Measurements from ENCODE around the gene SLC35E4. TPM values are rescaled to one million over a fixed set of nuclear protein-coding genes. Genes with fewer than 3 reads are reported as not detected.

Gene SLC35E4
- total and polyA plus RNA-seq, 2 experiments from 2014 or later: 2.6 to 11.3 TPM

GRCh38 chr22:30643055-30643875, 7.7 kb downstream of the SLC35E4 start:
- H3K4me1 Mint-ChIP-seq: peaks cover 9% of the 10 kb centered on the region
- no peaks in the 10 kb centered on the region for H3K27me3 ChIP-seq (ENCODE audit: insufficient read depth)
- H3K4me3 ChIP-seq: no peak overlapping the region
- H3K4me2 ChIP-seq: no peak overlapping the region
- peaks cover 14% of the 10 kb centered on the region for H3K36me3 Mint-ChIP-seq (ENCODE audit: low read depth)
- DNase-seq (ENCODE audit: low spot score) (no peak), ATAC-seq (peak; percentile 34; the same call in 2 of the 3 replicates)
- H3K9me2 ChIP-seq (ENCODE audit: insufficient read depth): no peaks in the 10 kb centered on the region
- H3K9me3 Mint-ChIP-seq: peaks cover 6% of the 10 kb centered on the region; the same call in 2 of the 3 replicates
- no peaks in the 10 kb centered on the region for H4K20me1 ChIP-seq (replicated peaks; ENCODE audit: insufficient read depth)
- TF ChIP-seq ETS1 (IDR thresholded peaks at IDR 0.05): no peak
- H3K27ac Mint-ChIP-seq: no peak overlapping the region
- no peak overlapping the region for H3K27ac ChIP-seq (ENCODE audit: low read depth)
- no peak overlapping the region for H2AFZ ChIP-seq
- no peaks in the 10 kb centered on the region for H3K79me2 ChIP-seq (replicated peaks; ENCODE audit: insufficient read depth)
- H3K4me3 Mint-ChIP-seq: no peak overlapping the region; the same call in 2 of the 3 replicates
- H3K4me1 ChIP-seq (ENCODE audit: insufficient read depth): no peaks in the 10 kb centered on the region
- peaks cover 4% of the 10 kb centered on the region; the same call in 1 of the 2 replicates for H3K36me3 ChIP-seq (ENCODE audit: insufficient read depth)
- no peaks in the 10 kb centered on the region for H3F3A ChIP-seq (replicated peaks; ENCODE audit: low read depth)
- H3K27me3 Mint-ChIP-seq (ENCODE audit: insufficient read depth, low read depth, poor library complexity): peaks cover 6% of the 10 kb centered on the region

GRCh38 chr22:30646518-30647160, 11.1 kb downstream of the SLC35E4 start:
- DNase-seq (ENCODE audit: low spot score) (no peak), ATAC-seq (no peak)
- H3K4me3 ChIP-seq: no peak overlapping the region
- no peaks in the 10 kb centered on the region; the same call in 1 of the 2 replicates for H3K36me3 ChIP-seq (ENCODE audit: insufficient read depth)
- H3K36me3 Mint-ChIP-seq (ENCODE audit: low read depth): no peaks in the 10 kb centered on the region
- H3K4me1 Mint-ChIP-seq: peaks cover 12% of the 10 kb centered on the region
- H3K9me3 Mint-ChIP-seq: no peaks in the 10 kb centered on the region
- no peaks in the 10 kb centered on the region for H3F3A ChIP-seq (replicated peaks; ENCODE audit: low read depth)
- H3K27ac Mint-ChIP-seq: no peak overlapping the region; the same call in 1 of the 2 replicates
- H4K20me1 ChIP-seq (replicated peaks; ENCODE audit: insufficient read depth): no peaks in the 10 kb centered on the region
- no peaks in the 10 kb centered on the region for H3K79me2 ChIP-seq (replicated peaks; ENCODE audit: insufficient read depth)
- H3K4me1 ChIP-seq (ENCODE audit: insufficient read depth): no peaks in the 10 kb centered on the region
- H2AFZ ChIP-seq: no peak overlapping the region
- TF ChIP-seq STAT1 (IDR thresholded peaks at IDR 0.05; ENCODE audit: unreplicated experiment) (no peak), CREB1 (CRISPR knock-in tag; IDR thresholded peaks at IDR 0.05; ENCODE audit: low read depth) (no peak), ZNF114 (CRISPR knock-in tag; IDR thresholded peaks at IDR 0.05) (no peak), CTCF (conservative IDR thresholded peaks at IDR 0.05; ENCODE audit: low read depth in 2 of 2) (no peak)
- H3K9me2 ChIP-seq (ENCODE audit: insufficient read depth): no peaks in the 10 kb centered on the region
- H3K27me3 Mint-ChIP-seq (ENCODE audit: insufficient read depth, low read depth, poor library complexity): peaks cover 11% of the 10 kb centered on the region
- H3K4me3 Mint-ChIP-seq: no peak overlapping the region
- H3K27ac ChIP-seq (ENCODE audit: low read depth): no peak overlapping the region
- no peaks in the 10 kb centered on the region for H3K27me3 ChIP-seq (ENCODE audit: insufficient read depth)
- no peak overlapping the region for H3K4me2 ChIP-seq
